WTC11 (cell line): ENCODE data around the gene FAM53B.

Experiments used
- ATF1 ChIP-seq: sonication (generic); formaldehyde crosslinking; IDR thresholded peaks from 2 replicates; pipeline ENCODE4 v1.8.1; 2023; ENCODE audit warnings: mild to moderate bottlenecking, moderate library complexity, missing genetic modification reagents
- CTCF ChIP-seq: fragments of 200-600 bp; IDR thresholded peaks from 2 replicates; pipeline ENCODE4 v1.8.0; 2022; ENCODE audit warnings: antibody characterized with exemption
- MAX ChIP-seq: sonication (generic); formaldehyde crosslinking; IDR thresholded peaks from 2 replicates; pipeline ENCODE4 v1.8.0; 2022; ENCODE audit warnings: mild to moderate bottlenecking, missing genetic modification reagents
- ZBTB21 ChIP-seq: sonication (generic); formaldehyde crosslinking; IDR thresholded peaks from 2 replicates; pipeline ENCODE4 v1.8.1; 2023; ENCODE audit warnings: mild to moderate bottlenecking, missing genetic modification reagents, borderline replicate concordance
- ZNF138 ChIP-seq: sonication (generic); formaldehyde crosslinking; conservative IDR thresholded peaks from 2 replicates; pipeline ENCODE4 v1.8.1; 2022; ENCODE audit warnings: mild to moderate bottlenecking, moderate library complexity, missing genetic modification reagents
- ZNF219 ChIP-seq: sonication (generic); formaldehyde crosslinking; IDR thresholded peaks from 2 replicates; pipeline ENCODE4 v1.8.0; 2023; ENCODE audit warnings: missing genetic modification reagents, mild to moderate bottlenecking, borderline replicate concordance
- TF ChIP-seq, protein P1 (sequence below): sonication (generic); formaldehyde crosslinking; IDR thresholded peaks from 2 replicates; pipeline ENCODE4 v1.8.0; 2022; ENCODE audit warnings: mild to moderate bottlenecking, missing genetic modification reagents
- TF ChIP-seq, protein P2 (sequence below): fragments of 250-450 bp; sonication (Bioruptor Pico); IDR thresholded peaks from 2 replicates; pipeline ENCODE4 v2.1.2; 2022; ENCODE audit warnings: mild to moderate bottlenecking, moderate library complexity

GRCh38 chr10:124665980-124666379 lies 78.2 kb downstream of the FAM53B start:
- TF ChIP-seq CTCF (no peak), ZNF219 (no peak), ZBTB21 (CRISPR knock-in tag) (no peak), MAX (CRISPR knock-in tag) (no peak), ATF1 (no peak), ZNF138 (CRISPR knock-in tag) (no peak)
- TF ChIP-seq, protein P1, sequence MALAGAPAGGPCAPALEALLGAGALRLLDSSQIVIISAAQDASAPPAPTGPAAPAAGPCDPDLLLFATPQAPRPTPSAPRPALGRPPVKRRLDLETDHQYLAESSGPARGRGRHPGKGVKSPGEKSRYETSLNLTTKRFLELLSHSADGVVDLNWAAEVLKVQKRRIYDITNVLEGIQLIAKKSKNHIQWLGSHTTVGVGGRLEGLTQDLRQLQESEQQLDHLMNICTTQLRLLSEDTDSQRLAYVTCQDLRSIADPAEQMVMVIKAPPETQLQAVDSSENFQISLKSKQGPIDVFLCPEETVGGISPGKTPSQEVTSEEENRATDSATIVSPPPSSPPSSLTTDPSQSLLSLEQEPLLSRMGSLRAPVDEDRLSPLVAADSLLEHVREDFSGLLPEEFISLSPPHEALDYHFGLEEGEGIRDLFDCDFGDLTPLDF (CRISPR knock-in tag) = no peak
- TF ChIP-seq, protein P2, sequence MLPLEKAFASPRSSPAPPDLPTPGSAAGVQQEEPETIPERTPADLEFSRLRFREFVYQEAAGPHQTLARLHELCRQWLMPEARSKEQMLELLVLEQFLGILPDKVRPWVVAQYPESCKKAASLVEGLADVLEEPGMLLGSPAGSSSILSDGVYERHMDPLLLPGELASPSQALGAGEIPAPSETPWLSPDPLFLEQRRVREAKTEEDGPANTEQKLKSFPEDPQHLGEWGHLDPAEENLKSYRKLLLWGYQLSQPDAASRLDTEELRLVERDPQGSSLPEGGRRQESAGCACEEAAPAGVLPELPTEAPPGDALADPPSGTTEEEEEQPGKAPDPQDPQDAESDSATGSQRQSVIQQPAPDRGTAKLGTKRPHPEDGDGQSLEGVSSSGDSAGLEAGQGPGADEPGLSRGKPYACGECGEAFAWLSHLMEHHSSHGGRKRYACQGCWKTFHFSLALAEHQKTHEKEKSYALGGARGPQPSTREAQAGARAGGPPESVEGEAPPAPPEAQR (CRISPR knock-in tag) = no peak
